Measurements from ENCODE around the gene MLKL. TPM values are rescaled to one million over a fixed set of nuclear protein-coding genes. Genes with fewer than 3 reads are reported as not detected.

MLKL gene
- 25.0 TPM for total RNA-seq
- long read RNA-seq, transcript MLKL-202 (11 exons, 2,523 nt) = major isoform, 32 of 50 reads
- long read RNA-seq, partial matches to known transcripts = 4 of 50 reads
- long read RNA-seq, other reads (novel, unspliced or antisense) = 14 of 50 reads

DNA sequence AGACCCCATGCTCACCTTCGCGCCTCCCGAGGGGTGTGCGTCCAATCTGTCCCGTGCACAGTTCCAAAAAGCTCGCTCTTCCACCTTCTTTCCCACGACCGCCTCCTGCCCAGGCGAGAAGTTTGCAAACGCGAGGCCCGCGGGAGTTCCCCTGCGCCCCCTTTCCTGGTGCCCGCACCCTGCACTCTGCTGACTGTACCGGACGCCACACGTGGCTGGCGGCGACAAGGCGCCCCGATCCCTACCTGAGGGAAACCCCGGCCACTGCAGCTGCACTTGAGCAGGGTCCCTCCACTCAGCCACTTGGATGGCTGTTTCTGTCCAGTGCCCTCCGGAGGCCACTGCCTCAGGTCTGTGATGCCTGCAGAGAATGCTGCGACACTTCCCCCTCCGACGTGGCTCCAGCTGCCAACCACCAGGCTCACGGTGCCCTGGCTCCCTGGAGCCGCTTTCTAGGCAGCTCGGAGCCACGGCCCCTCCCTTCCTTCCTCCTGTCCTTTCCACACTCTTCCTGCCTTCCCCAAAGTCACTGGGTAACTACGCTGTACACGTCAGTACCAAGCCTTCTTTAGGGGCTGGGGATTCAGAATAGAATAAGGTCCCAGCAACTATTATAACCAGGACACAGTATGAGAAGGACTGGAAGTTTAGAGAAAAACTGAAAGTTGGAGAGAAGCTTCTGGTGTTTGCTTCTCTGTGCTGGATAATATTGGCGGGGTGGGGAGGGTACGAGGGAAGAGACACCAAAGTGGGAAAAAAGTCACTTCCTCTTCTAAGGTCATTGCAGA is at the start of gene MLKL:
MLKL (minus strand) TSS at position 425 of the 788 bp plus-strand sequence. CDS start 5,105 bp downstream, outside the sequence.
- peak; percentile 91 for DNase-seq (ENCODE audit: low spot score)

DNA sequence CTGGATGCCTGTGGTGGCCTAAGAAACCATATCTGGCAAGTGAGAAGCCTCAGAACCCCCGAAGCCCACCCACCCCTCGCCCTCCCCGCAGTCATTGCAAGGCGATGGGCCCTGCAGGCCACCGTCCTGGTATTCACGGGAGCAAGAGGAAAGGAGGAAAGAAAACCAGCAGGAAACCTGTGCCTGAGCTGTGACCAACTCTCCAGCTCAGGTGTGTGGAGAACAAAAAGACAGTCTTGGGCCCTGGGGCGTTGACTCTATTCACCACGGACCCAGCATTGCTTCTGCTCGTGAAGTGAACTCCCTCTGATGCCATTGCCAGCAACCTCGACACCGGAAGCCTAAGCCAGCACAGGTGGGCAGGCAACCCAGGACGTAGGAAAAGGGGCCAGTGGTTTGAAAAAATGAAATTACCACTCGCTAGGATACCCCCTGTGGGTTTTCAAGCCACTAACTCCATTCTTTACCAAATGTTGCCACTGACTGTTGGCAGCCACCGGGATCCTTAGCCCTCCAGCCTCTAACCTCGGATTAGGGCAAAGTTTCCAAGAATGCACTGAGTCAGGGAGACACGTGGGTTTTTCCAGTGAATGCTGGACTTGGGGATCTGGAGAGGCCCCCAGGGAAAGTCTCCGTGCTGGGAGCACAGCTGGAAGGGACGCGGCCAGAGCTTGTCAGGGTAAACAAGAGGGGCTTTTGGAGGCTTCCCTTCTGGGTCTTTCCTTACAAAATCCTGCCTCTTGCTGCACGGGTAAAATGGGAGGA is 48.8 kb upstream of the MLKL start:
- no peak for DNase-seq (ENCODE audit: low spot score)

DNA sequence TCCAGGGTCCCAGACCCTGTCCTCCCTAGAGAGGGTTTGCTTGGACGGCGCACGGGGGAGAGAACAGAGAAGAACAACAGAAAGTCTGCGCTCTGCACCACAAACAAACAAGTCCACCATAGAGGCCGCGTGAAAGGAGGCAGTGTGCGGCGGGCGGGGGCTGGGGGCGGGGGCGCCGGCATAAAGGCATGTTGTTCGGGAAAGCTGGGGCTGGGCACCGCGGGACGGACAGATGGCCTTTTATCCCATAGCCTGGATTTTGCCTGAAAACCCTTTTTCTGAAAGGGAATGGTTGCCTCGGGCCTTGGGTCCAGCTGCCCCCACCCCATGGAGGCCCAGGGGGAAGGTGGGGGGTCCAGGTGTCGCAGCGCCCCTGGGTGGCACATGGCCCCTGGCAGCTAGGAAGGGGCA is 48.0 kb upstream of the MLKL start:
- DNase-seq (ENCODE audit: low spot score) = no peak

DNA sequence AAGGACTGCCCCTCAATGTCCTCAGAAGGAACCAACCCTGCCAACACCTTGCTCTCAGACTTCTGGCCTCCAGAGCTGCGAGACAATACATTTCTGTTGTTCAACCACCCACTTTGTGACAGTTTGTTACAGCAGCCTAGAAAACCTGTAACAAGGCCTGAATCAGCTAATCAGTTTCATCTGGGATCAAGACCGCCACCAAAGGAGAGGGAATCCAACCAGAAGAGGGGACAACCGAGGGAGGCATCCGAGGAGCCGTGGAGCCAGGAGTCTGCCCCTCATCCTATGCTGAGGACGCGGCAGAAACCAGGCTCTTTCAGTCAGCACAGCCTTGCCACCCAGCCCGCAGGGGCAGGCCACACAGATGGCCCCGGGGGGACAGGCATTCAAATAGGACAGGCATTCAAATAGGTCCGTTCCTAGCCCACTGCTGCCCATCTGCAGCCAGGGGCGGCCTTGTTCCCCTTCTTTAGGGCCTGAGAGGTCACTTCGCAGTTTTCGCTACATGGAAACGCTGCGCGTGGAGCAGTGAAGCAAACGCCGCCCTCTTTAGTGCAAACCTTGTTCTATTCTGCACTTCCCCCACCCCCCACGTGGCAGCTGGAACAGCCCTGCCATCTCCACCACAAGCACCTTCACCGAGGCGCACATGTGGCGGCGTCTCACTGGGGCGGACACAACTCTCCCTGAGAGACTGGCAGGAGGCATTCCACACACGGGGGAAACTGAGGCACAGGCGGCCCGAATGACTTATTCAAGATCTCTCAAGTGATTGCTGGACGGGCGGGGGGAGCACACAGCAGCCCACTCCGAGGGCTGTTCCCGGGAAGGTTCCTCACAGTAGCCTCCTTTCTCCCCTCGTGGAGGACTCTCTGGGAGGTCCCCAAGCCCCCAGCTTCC is 47.3 kb upstream of the MLKL start:
- no peak for DNase-seq (ENCODE audit: low spot score)

DNA sequence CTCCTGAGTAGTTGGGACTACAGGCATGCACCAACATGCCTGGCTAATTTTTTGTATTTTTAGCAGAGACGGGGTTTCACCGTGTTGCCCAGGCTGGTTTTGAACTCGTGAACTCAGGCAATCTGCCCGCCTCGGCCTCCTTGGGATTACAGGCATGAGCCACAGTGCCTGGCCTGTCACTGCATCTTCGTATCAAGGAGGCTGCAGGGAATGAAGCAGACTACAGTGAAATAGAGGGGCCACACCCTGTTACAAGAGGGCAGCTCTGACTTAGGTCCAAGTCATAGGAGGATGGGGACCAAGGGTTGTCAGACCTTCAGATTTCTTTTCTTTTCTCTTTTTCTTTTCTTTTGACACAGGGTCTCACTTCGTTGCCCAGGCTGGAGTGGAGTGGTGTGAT is 45.3 kb upstream of the MLKL start:
- no peak for DNase-seq (ENCODE audit: low spot score)

DNA sequence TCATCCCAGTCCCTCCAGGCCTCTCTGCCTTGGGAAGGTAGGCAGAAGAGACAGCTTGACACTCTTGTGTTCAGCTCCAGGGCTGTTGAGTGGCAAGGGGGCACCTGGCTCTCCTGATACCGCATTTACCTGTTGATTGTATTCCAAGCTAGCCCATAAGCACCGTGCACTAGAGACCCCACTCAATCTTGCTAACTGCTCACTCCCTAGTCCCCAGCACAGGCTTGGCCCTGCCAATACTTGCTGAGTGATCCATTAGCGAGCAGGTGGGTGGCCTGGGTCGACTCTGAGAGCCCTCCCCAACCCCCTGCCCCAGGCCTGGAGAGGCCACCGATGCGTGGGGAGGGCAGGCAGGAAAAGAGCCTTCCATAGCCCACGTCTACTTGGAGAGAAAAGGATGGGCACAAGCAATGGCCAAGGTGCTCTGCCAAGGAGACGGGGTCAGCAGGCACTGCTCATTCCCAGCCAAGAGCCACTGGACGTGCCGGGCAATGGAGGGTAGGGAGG is 44.5 kb upstream of the MLKL start:
- no peak for DNase-seq (ENCODE audit: low spot score)

DNA sequence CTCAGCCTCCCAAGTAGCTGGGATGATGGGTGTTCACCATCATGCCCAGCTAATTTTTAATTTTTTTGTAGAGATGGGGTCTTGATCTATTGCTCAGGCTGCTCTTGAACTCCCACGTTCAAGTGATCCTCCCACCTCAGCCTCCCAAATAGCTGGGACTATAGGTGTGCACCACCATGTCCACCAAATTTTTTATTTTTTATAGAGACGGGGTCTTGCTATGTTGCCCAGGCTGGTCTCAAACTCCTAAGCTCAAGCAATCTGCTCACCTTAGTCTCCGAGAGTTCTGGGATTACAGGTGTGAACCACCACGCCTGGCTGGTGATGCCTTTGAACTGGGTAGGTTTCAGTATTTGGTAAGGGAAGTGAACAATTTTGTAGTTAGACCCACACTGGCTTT is 43.9 kb upstream of the MLKL start:
- no peak for DNase-seq (ENCODE audit: low spot score)

DNA sequence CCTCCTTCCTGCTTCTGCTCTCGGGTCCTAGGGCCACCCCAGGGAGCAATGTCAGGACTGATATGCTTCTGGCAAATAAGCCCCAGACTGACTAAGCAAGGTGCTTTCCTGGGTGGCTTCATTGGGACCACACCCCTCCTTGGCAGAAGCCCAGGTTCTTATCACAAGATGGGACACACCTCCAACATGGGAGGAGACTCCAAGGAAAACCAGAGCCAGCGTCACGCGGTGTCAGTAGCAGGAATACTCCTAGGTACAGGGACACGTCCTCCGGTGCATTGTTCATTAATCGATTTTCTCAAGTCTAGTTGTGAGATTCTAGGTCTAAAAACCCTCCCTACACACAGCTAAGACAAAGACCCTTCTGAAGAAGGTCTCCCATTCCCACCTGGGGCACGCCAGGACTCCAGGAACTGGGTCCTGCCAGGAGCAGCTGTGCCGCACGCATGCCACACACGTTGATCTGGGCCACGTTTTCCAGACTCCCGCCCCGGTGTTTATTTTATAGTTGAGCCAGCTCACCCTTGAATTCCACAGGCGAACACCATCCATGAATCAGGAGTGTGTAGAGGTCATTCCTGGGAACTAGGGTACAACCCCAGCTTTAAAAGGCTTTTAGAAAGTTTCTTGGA is 43.1 kb upstream of the MLKL start:
- no peak for DNase-seq (ENCODE audit: low spot score)

DNA sequence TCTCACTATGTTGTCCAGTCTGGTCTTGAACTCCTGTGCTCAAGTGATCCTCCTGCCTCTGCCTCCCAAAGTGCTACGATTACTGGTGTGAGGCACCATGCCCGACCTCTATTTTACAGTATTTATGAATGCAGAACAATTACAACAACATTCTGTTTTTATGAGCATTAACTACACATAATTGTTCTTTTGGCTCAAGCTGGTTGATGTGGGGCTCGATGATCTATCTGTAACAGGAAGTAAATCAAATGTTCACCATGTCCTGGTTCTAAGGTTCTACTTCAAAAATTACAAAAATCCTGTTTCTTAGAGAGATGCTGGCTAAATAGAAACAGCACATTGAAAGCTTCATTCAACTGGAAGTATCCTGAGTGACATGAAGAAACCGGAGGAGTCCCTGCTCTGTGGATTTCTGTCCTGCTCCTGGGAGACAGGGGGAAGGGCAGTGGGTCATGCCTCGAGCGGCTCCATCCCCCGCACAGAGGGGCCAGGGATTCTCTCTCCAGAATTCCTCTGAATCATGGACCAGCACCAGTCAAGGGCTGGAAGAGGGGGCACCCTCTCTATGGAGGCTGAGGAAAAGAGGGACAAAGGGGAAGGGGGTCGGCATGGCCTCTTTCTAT is 42.5 kb upstream of the MLKL start:
- no peak for DNase-seq (ENCODE audit: low spot score)

DNA sequence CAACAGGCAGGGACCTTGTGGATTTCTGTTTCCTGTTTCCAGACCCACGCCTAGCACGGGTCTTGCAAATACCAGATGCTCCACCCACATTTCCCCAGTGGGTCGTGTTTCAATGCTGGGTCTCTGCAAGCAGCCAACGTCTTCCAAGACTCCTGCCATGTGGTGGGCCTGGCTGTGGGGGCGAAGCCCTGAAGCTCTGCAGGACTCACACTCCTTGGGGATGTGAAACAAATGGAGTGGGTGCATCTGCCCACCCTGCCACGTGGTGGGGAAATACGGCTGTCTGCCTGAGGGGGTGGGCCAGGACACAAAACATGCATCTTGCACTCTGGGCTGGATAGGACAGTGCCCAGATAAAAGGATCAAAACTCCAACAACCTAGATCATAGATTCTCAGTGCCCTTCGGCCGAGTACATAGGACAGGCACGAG is 41.4 kb upstream of the MLKL start:
- DNase-seq (ENCODE audit: low spot score) = no peak

DNA sequence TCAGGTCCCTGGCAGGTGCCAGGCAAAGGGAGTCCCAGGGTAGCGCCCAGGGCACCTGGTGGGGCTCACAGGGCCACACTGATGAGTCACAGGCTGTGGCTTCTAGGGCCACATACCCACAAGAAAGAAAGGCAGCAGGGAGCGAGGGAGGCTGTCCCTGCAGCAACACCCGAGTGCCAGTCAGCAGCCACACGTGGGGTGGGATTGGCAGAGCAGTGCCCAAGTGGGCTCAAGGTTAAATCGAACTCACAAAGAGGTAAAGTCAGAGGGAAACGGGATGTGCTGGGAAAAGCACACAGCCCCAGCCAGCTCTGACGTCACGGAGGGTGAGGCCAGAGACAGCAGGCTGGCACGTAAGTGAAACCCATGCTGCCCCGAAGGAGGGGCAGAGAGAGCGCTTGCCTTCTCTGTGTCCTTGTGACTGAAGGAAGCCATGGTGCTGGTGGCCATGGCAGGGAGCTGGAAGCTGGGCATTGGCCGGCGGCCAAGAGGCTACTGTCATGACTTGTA is 40.2 kb upstream of the MLKL start:
- DNase-seq (ENCODE audit: low spot score) = no peak

DNA sequence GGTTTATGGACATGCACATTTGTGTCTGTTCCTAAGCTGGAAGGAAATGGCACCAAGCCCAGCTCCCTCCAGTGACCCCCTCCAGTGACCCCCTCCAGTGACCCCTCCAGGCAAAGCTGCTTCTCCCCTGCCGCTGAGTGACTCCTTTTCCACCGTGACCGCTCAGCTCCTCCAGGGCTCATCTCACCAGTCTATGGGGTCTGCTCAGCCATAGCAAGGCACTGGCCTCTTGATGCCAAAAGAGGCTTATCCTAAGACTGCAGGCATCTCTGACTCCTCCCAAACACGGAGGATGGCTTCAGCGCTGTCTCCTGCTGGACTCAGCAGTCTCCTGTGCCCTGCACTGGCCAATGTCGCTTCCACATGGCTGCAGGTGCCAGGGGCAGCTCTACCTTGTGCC is 38.6 kb upstream of the MLKL start:
- no peak for DNase-seq (ENCODE audit: low spot score)

DNA sequence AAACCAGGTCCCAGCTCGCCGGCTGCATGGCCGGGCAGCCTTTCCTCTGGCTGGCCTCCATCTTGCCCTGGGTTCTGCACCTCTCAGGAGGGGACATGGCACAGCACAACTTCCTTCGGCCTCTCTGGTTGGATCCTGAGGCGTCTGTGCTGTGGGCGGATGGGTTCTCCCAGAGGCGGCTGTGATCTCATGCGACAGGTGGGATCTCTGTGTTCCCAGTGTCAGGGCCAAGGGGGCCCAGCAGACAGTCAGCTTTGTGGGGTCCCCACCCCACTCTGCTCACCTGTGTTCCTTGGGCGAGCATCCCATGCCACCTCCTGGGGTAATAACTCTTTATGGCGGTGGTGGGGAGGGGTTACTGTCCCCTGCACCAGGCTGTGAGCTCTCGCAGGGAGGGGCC is 38.2 kb upstream of the MLKL start:
- no peak for DNase-seq (ENCODE audit: low spot score)

DNA sequence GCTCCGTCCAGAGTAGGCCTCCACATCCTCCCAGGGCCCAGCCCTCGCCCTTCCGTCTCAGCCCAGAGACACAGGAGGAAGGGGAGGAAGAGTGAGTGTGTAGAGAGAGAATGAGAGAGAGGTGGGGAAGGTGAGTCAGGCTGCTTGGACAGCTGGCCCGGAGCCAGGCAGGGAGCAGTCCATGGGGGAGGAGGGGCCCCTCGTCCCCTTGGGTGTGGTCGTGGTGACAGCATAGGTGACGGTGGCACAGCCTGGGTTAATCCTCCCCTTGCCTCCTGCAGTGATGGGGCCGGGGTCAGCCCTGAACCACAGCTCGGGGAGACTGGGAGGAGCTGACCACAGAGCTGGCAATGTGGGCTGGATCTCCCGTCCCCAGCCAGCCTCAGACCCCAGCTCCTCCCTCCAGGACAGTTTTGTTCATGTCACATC is 37.5 kb upstream of the MLKL start:
- no peak for DNase-seq (ENCODE audit: low spot score)

DNA sequence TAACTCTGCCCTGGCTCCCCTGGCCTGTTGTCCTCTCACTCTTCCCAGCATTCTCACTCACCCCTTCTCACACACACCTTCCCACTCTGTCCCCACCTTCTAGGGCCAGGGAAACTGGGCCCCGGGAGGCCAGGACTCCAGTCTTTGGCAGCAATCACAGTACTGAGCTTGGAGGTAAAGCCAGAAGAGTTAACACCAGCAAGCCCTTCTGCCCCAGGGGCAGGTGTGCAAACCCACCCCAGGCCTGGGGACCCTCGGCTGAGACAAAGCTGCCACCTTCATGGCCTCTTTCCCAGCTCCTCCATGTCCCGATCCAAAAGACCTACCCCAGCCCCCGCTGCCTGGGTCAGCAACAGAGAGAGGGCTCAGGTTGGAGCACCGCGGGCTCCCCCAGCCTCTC is 36.9 kb upstream of the MLKL start:
- DNase-seq (ENCODE audit: low spot score) = no peak

DNA sequence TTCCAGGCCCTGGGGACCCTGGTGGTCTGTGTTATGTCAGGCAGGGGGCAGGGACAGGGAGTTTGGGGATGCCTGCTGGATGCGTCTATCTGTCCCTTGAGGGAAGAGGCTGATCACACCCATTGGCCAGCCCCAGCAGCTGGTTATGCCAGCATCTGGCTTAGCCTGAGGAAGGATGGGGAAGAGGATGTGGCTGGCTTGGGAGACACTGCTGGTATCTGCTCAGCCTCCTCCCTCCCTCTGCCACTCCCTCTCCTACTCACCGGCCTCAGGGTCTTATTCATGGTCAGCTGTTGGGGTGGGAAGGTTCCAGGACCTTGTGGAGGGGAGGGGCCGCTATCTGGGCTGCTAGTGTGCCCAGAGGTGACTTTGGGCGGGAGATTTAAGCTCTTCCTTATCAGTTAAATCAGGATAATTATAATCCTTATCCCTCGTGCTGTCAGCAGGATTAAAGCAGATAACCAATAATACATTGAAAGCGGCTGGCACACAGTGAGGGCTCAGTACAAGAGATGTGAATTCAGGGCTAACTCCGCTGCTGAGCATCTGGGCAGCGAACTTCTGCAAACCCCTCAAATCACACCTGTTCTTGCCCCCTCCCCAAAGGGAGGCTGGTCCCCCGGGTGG is 36.0 kb upstream of the MLKL start:
- no peak for DNase-seq (ENCODE audit: low spot score)

DNA sequence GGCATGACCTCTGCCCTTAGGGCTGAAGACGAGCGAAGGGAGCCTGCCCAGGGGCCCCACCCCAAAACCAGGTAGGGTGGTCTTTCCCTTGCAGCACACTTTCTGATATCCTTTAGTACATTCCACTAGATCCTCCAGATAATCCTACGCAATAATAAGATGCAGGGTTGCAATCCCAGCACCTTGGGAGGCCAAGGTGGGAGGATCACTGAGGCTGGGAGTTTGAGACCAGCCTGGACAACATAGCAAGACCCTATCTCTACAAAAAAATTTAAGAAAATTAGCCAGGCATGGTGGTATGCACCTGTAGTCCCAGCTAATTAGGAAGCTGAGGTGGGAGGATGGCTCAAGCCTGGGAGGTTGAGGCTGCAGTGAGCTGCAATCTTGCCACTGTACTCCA is 34.9 kb upstream of the MLKL start:
- DNase-seq (ENCODE audit: low spot score) = no peak

DNA sequence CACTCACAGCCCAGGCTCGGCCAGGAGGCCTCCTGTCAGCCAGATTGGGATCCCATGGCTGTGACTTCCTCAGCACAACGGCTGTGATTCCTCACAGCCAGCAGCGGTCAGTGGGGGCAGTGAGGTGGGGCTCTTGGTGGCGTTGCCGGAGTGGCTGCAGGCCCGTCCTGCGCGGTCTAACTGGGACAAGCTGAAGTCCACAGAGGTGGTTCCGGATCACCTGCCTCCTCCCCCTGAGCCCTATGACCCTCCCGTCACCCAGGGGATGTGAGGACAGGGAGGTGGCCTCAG is 34.4 kb upstream of the MLKL start:
- no peak for DNase-seq (ENCODE audit: low spot score)

DNA sequence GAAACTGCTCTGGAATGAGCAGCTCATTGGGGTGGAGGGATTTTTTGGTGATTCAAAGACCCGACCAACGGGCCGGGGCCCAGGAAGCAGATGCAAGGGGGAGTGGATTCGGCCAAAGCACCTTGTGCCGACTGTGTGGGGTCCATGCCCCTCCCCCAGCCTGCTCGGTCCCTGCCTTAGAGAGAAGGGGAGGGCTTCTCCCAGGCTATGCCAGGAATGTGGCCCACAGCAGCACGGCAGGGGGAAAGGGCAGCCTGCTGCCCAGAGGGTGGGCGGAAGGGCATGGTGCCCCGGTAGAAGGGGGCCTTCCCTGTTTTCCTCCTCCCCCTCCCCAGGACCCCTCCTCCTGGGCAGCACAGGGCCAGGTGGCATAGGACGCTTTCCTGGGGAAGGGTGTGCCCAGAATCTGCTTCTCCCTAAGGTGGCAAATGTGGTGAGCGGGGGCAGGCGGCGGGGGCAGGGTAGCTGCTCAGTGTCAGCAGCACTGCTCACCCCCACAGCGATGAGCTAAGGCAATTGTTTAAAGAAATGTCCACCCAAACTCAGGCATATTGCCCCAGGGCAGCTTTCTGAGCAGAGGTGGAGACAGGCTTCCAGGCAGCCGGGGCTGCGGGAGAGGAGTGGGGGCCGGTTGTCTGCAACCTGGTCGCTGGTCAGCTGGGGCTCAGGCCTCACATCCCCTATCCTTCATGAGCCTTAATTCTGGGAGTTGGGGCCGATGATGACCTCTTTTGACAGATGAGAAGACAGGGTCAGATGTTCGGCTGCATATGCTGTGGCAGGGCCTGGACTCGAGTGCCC is 33.9 kb upstream of the MLKL start:
- DNase-seq (ENCODE audit: low spot score) = no peak

Data from mesenteric fat pad (tissue), 1 donor.